Hepatocyte (in vitro differentiated cells): ENCODE data around the gene EYA3. TPM values are rescaled to one million over a fixed set of nuclear protein-coding genes. Genes with fewer than 3 reads are reported as not detected.

Experiments used
- DNase-seq: peaks from one replicate; pipeline ENCODE4 v3.0.0-alpha.2; 2016; ENCODE audit warnings: low spot score
- H2AFZ ChIP-seq: fragments of 200-600 bp; sonication (generic); 2 replicates; pipeline ENCODE4 v1.6.0; 2016; ENCODE audit warnings: antibody characterized with exemption, mild to moderate bottlenecking
- H3K27ac ChIP-seq: fragments of 200-600 bp; sonication (generic); 2 replicates; pipeline ENCODE4 v1.5.1; 2016; ENCODE audit warnings: mild to moderate bottlenecking
- H3K27me3 ChIP-seq: fragments of 200-600 bp; sonication (generic); 2 replicates; pipeline ENCODE4 v1.6.1; 2016
- H3K36me3 ChIP-seq: fragments of 200-600 bp; sonication (generic); replicated peaks from 2 replicates; pipeline ENCODE4 v1.5.1; 2016; ENCODE audit warnings: low read depth; ENCODE audit not compliant: insufficient read depth
- H3K4me1 ChIP-seq: fragments of 200-600 bp; sonication (generic); 2 replicates; pipeline ENCODE4 v1.5.1; 2016; ENCODE audit warnings: mild to moderate bottlenecking, moderate library complexity; ENCODE audit not compliant: insufficient read depth
- H3K4me2 ChIP-seq: fragments of 200-600 bp; sonication (generic); 2 replicates; pipeline ENCODE4 v1.6.0; 2016
- H3K4me3 ChIP-seq: fragments of 200-600 bp; sonication (generic); 2 replicates; pipeline ENCODE4 v1.5.1; 2016; ENCODE audit warnings: mild to moderate bottlenecking
- H3K79me2 ChIP-seq: fragments of 200-600 bp; sonication (generic); 2 replicates; pipeline ENCODE4 v1.6.0; 2017; ENCODE audit warnings: mild to moderate bottlenecking
- H3K9me2 ChIP-seq: fragments of 200-600 bp; sonication (generic); replicated peaks from 2 replicates; pipeline ENCODE4 v1.6.0; 2017; ENCODE audit warnings: mild to moderate bottlenecking; ENCODE audit not compliant: insufficient read depth
- H3K9me3 ChIP-seq: fragments of 200-600 bp; sonication (generic); 2 replicates; pipeline ENCODE4 v1.5.1; 2016; ENCODE audit warnings: low read depth, mild to moderate bottlenecking
- H4K20me1 ChIP-seq: fragments of 200-600 bp; sonication (generic); 2 replicates; pipeline ENCODE4 v1.6.0; 2016; ENCODE audit warnings: mild to moderate bottlenecking; ENCODE audit not compliant: insufficient read depth, poor library complexity, severe bottlenecking
- EZH2 ChIP-seq: fragments of 200-600 bp; sonication (generic); IDR thresholded peaks from 2 replicates; pipeline ENCODE4 v1.6.1; 2016; ENCODE audit warnings: antibody characterized with exemption, mild to moderate bottlenecking, borderline replicate concordance
- EZH2phosphoT487 ChIP-seq: fragments of 200-600 bp; sonication (generic); IDR thresholded peaks from one replicate; pipeline ENCODE4 v1.6.1; 2018; ENCODE audit warnings: antibody characterized with exemption, mild to moderate bottlenecking, low read depth, moderate library complexity; ENCODE audit not compliant: unreplicated experiment, severe bottlenecking
- WGBS: methylation state at CpG from one replicate; pipeline ENCODE4 v1.1.6; 2016; ENCODE audit warnings: low lambda C conversion rate; ENCODE audit errors: missing lambda C conversion rate; 5-methylcytosine and 5-hydroxymethylcytosine counted together
- polyA plus RNA-seq: library from polyadenylated mRNA; unstranded; fragments of >200 nt; fragmentation: Nextera tagmentation; extraction: Ambion mirVana; gene quantifications from 2 replicates; pipeline ENCODE4 v1.2.1, GENCODE V29; 2016
- total RNA-seq: library from RNA; depleted of rRNA; stranded (reverse); fragments of >200 nt; gene quantifications from 2 replicates; pipeline ENCODE4 v1.2.3, GENCODE V29; 2014
- TF ChIP-seq, protein P1 (sequence below): fragments of 200-600 bp; sonication (generic); IDR thresholded peaks from 2 replicates; pipeline ENCODE4 v1.5.1; 2016; ENCODE audit warnings: antibody characterized with exemption, mild to moderate bottlenecking; ENCODE audit not compliant: poor library complexity

The EYA3 gene
- total and polyA plus RNA-seq, 2 experiments from 2014 or later = 4.2 to 19.9 TPM

DNA sequence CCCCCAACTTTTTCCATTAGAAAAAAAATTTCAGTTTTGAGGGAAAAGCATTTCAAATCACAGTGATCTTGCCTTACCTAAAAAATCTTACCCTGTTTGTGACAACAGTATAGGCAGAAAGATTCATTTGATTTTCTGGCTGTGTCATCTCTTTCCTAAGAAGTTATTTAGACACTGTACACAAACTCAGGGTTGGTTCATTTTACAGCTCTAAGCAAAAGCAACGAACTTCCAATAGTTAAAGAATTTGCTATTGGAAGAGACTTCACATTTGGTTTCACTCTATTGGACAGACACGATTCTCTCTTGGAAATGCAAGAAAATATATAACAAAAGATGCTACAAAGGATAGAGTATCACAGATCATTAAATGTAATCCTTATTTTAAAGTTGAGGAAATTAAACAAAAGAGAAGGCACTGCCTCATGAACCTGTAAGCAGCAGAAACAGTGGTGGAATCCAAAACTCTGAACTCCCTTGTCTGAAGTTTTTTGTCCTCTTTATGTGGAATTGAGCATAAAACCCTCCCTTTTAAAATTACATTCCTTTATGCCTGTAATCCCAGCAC, 20.8 kb downstream of the EYA3 start:
- no peak for DNase-seq
- H3K9me3 ChIP-seq = no peaks in the 10 kb centered on the region
- 66% methylated on average over 2 of the region's 2 CpGs for WGBS
- H2AFZ ChIP-seq = no peak overlapping the region
- H3K27me3 ChIP-seq = no peaks in the 10 kb centered on the region
- H4K20me1 ChIP-seq = peaks cover 6% of the 10 kb centered on the region
- no peak overlapping the region for H3K4me2 ChIP-seq
- H3K36me3 ChIP-seq = no peaks in the 10 kb centered on the region
- no peak overlapping the region for H3K4me3 ChIP-seq
- TF ChIP-seq EZH2 = no peak
- TF ChIP-seq EZH2phosphoT487 = no peak
- TF ChIP-seq, protein P1, sequence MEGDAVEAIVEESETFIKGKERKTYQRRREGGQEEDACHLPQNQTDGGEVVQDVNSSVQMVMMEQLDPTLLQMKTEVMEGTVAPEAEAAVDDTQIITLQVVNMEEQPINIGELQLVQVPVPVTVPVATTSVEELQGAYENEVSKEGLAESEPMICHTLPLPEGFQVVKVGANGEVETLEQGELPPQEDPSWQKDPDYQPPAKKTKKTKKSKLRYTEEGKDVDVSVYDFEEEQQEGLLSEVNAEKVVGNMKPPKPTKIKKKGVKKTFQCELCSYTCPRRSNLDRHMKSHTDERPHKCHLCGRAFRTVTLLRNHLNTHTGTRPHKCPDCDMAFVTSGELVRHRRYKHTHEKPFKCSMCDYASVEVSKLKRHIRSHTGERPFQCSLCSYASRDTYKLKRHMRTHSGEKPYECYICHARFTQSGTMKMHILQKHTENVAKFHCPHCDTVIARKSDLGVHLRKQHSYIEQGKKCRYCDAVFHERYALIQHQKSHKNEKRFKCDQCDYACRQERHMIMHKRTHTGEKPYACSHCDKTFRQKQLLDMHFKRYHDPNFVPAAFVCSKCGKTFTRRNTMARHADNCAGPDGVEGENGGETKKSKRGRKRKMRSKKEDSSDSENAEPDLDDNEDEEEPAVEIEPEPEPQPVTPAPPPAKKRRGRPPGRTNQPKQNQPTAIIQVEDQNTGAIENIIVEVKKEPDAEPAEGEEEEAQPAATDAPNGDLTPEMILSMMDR = no peak
- H3K4me1 ChIP-seq = no peaks in the 10 kb centered on the region
- no peaks in the 10 kb centered on the region for H3K9me2 ChIP-seq
- peaks cover 80% of the 10 kb centered on the region for H3K79me2 ChIP-seq
- no peak overlapping the region for H3K27ac ChIP-seq

DNA sequence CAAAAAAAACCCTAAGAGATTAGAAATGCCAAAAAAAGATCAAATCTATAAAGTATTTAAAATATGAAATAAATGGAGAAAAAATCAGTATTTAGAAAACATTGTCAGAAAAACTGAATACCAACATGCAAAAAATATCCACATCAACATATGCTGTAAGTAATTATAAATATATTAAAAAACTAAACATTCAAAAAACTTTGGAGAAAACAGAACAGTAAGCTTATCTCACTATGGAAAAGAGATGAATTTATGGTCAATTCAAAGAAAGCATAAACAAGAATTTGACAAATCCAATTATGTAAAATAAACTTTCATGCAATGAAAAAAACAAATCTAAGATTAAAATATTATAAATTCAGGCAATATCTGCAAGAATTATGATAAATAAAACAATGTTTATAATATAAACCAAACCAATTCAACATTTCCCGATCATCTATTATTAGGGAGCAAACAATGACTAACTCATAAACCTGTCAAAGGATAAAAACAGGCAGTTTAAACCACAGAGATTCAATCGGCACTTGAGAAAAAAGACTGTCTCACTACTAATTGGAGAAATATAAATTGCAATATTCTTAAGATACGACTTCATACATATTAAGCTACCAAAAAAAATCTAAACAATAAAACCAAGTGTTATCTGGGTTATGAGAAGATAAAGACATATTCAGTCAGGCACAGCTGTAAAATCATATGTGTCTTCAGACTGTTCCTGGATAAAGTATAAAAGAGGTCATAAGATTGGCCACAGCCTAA, 21.8 kb downstream of the EYA3 start:
- H3K79me2 ChIP-seq = peaks cover 79% of the 10 kb centered on the region
- no peak for DNase-seq
- TF ChIP-seq, protein P1 = no peak
- TF ChIP-seq EZH2phosphoT487 = no peak
- no peak for TF ChIP-seq EZH2
- no peak overlapping the region for H3K27ac ChIP-seq
- 77% methylated on average over 3 of the region's 3 CpGs for WGBS
- H3K9me3 ChIP-seq = no peaks in the 10 kb centered on the region
- no peaks in the 10 kb centered on the region for H3K4me1 ChIP-seq
- H3K36me3 ChIP-seq = no peaks in the 10 kb centered on the region
- H4K20me1 ChIP-seq = peaks cover 3% of the 10 kb centered on the region
- H3K4me2 ChIP-seq = no peak overlapping the region
- H3K27me3 ChIP-seq = no peaks in the 10 kb centered on the region
- no peak overlapping the region for H3K4me3 ChIP-seq
- H2AFZ ChIP-seq = no peak overlapping the region
- H3K9me2 ChIP-seq = no peaks in the 10 kb centered on the region

DNA sequence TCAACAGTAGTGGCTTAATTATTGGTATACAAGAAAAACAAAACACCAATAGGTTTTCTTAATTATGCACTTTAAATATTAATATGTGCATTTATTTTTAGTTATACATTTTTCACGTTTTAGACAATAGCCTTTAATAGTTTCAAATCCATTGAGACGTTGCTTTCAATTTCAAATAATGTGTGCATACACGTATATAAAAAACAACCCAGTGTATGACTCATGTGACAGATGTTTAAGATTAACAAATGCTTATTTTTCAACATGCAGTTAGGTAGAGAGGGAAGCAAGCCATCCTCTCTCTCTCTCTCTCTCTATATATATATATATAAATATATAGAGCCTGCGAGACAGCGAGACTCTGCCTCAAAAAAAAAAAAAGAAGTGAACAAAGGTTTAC, 24.3 kb downstream of the EYA3 start:
- no peaks in the 10 kb centered on the region for H3K27me3 ChIP-seq
- no peak overlapping the region for H3K4me2 ChIP-seq
- H3K4me3 ChIP-seq = no peak overlapping the region
- no peaks in the 10 kb centered on the region for H3K4me1 ChIP-seq
- WGBS = 75% methylated on average over 5 of the region's 5 CpGs
- H4K20me1 ChIP-seq = no peaks in the 10 kb centered on the region
- H3K9me2 ChIP-seq = no peaks in the 10 kb centered on the region
- no peaks in the 10 kb centered on the region for H3K36me3 ChIP-seq
- H2AFZ ChIP-seq = no peak overlapping the region
- H3K79me2 ChIP-seq = peaks cover 74% of the 10 kb centered on the region
- no peak overlapping the region for H3K27ac ChIP-seq
- TF ChIP-seq EZH2 = no peak
- DNase-seq = no peak
- no peaks in the 10 kb centered on the region for H3K9me3 ChIP-seq

DNA sequence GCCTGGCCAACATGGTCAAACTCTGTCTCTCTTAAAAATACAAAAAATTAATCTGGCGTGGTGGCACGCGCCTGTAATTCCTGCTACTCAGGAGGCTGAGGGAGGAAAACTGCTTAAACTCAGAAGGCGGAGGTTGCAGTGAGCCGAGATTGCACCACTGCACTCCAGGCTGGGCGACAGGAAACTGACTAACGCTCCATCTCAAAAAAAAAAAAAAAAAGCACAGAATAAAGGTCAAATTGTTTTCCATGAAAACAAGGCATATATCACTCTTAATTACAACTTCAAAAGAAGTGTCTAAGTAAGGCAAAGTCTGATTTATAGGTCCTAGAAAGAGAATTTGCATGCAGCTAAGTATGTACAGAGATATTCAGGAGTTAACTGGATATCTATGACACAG, 25.6 kb downstream of the EYA3 start:
- WGBS = 95% methylated on average over 7 of the region's 7 CpGs
- peaks cover 69% of the 10 kb centered on the region for H3K79me2 ChIP-seq
- no peak overlapping the region for H3K27ac ChIP-seq

More for the DNA sequence above, 25.6 kb downstream of the EYA3 start:
- H4K20me1 ChIP-seq = no peaks in the 10 kb centered on the region
- no peaks in the 10 kb centered on the region for H3K27me3 ChIP-seq
- no peaks in the 10 kb centered on the region for H3K4me1 ChIP-seq
- H3K9me3 ChIP-seq = no peaks in the 10 kb centered on the region
- H3K36me3 ChIP-seq = no peaks in the 10 kb centered on the region
- H3K4me2 ChIP-seq = no peak overlapping the region
- no peak overlapping the region for H2AFZ ChIP-seq
- TF ChIP-seq EZH2 (no peak), EZH2phosphoT487 (no peak)
- TF ChIP-seq, protein P1 = no peak
- DNase-seq = no peak
- H3K9me2 ChIP-seq = no peaks in the 10 kb centered on the region
- H3K4me3 ChIP-seq = no peak overlapping the region
